MV-4-11 (cell line): ENCODE data around the gene MINDY1.

ENCODE experiments used
- DNase-seq: peaks from one replicate; lab custom pipeline; 2025; lab: John Stamatoyannopoulos, UW

MINDY1 gene, protein sequence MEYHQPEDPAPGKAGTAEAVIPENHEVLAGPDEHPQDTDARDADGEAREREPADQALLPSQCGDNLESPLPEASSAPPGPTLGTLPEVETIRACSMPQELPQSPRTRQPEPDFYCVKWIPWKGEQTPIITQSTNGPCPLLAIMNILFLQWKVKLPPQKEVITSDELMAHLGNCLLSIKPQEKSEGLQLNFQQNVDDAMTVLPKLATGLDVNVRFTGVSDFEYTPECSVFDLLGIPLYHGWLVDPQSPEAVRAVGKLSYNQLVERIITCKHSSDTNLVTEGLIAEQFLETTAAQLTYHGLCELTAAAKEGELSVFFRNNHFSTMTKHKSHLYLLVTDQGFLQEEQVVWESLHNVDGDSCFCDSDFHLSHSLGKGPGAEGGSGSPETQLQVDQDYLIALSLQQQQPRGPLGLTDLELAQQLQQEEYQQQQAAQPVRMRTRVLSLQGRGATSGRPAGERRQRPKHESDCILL

DNA sequence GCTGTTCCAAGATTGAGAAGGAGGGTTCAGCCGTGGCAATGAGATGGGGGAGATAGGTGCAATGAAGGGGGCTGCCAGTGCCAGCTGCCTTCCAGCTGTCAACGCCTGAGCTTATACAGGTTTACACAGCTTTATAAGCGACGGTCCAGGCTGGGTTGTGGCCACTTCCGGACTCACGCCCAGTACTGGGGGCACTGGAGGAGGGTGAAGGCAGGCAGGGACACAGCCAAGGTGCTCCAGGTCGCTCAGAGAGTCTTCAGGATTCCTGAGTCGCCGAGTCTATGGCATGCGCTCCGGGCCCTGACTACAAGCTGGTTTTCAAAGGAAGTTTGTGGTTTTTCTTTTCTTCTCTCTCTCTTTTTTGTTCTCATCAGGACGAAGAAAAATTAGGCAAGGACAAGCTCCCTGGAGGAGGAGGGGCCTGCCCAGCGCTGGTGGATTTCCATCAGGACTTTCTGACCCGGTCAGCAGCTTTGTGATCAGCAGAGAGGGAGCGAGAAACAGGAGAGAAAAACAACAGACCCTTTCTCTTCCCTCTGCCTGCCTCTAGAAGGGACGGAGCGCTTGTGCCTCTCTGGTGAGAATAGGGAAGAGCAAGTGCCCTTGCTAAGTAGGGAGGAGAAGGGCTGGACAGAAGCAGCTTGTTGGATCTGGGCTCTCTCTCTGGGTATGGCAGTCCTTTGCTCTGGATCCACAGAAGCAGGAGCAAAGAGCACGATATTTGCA lies at the start of gene MINDY1:
TSS of gene MINDY1 (minus strand) at position 576 of the 726 bp plus-strand sequence. CDS start 4,285 bp downstream, outside the sequence.
- peak; percentile 76 for DNase-seq

DNA sequence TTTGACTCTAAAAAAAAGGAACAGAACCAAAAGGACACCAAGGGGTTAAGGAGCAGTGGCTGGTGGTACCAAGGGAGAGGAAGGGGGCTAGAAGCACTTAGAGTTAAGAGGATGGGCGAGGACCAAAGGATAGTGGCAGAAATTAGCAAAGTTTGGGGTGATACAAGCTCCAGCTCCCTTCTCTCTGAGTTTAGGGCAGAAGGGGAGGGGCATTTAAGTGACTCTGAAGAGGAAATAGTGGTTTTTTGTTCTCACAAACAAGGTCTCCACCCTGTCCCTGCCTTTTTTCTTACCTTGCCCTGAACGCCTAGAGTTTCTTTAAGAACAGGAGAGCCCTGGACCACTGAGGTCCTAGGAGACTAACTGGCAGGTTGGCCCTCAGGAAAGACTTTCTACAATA lies 49.4 kb upstream of the MINDY1 start:
- DNase-seq: peak; percentile 23

DNA sequence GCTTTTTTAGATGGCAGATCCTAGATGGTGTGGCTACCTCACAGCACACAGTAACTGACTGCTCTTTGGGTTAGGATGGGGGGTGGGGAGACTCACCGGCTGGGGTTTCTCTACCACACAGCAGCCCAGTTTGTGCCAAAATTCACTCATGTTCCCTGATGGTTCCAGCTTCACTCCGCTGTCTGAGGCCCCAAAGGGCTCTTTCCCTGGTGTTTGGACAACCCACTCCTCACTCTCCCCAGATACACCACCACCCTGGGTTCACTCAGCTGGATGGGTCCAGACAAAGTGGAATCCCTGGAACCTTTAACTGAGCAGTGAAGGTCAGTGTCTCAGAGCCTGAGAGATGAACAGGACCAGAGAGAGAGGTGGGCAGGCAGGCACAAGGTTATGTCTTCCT lies 48.9 kb upstream of the MINDY1 start:
- DNase-seq: no peak

DNA sequence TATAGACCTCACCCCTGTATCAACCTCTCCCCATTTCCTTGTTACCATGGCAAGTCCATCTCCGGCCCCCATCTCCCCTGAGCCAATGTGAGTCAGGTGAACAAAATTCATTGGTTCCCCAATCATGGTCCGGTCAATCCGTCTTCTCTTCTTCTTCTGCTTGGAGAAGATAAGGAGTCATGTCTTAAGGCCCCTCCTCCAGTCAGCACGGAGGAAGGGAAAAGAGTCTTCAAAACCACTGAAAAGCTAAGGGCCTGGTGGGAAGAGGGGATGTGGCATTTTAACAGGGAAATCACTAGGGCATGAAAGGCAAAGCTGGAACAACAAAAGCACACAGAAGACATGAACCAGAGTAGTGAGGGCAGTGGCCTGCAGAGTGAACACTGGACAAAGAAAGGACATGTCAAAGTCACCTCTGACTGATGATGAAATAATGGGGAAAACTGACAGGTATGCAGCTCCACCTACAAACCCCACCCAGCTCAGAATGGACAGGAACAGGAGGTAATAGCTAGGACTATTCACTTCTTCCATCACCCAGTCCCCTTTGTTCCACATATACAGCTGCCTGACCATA lies 48.4 kb upstream of the MINDY1 start:
- no peak for DNase-seq

DNA sequence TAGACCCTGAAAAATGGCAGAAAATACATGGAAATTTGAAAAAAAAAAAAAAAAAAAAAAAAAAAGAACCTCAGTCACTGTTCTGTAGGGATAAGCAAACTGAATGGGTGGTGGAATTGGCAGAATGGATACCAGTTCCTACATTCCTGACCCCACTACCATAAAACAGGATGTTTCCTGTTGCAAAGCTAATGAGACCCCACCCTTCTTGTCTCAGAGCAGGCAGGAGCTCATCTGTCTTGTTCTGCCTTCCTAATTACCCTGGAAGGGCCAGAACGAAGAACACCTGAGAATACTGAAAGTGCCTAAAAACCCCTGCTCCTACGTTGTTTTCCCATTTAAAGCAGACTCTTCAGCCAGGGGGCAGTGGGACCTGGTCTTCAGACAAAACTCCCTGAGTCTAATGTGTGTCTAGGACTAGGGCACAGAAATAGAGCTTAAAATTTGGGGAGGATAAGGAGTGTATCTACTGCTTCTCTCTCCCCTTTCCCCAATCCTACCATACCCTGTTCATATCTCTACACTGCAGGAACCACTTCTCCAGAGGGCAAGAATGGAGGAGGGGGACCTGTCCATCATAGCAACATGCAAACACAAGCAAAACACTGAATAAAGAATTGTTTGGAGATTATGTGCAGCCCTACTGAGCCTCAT lies 44.8 kb upstream of the MINDY1 start:
- DNase-seq: no peak

DNA sequence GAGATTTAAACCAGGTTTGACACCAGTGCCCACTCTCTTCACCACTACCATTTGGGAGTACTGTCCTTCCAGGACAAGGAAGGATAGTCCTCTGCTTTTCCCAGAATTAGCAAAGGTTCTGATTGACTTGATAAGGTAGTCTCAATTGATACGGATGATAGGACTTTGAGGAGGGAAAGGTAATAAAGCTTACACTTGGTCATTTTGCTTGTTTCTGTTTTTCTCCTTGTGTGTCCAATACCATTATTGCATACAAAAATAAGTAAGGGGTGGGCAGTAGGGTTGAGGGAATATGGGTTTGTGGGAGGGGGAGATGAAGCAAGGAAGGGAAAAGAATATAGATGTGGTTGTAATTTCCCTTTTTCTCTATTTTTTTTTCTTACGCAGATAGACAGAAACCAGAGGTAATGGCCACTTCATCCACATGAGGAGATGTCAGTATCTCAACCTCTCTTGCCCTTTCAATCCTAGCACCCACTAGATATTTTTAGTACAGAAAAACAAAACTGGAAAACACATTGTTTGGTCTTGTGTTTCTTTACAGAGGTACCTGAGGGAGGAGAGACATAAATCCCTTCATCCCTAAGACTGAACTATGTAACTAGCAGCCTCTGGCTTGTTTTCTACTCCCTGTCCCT lies 43.5 kb upstream of the MINDY1 start:
- no peak for DNase-seq

DNA sequence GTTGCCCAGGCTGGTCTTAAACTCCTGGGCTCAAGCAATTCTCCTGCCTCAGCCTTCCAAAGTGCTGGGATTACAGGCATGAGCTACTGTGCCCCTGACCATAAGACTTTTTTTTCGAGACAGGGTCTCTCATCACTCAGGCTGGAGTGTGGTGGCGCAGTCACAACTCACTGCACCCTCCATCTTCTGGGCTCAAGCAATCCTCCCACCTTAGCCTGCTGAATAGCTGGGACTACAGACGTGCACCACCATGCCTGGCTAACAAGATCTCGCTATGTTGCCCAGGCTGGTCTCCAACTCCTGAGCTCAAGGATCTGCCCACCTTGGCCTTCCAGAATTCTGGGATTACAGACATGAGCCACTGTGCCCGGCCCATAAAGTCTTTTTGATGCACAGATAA lies 42.8 kb upstream of the MINDY1 start:
- DNase-seq: no peak

DNA sequence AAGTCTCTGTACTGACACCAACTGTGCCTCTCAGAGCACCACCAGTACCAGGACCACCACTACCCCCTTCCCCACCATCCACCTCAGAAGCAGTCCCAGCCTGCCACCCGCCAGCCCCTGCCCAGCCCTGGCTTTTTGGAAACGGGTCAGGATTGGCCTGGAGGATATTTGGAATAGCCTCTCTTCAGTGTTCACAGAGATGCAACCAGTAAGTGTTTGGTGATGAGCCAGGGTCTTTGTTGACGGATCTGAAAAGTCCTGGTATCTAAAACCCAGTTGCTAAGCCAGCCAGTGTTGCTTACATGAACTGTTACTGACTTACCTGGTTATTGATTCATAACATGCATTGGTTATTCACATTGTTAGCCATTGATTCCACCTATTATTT lies 41.9 kb upstream of the MINDY1 start:
- no peak for DNase-seq

DNA sequence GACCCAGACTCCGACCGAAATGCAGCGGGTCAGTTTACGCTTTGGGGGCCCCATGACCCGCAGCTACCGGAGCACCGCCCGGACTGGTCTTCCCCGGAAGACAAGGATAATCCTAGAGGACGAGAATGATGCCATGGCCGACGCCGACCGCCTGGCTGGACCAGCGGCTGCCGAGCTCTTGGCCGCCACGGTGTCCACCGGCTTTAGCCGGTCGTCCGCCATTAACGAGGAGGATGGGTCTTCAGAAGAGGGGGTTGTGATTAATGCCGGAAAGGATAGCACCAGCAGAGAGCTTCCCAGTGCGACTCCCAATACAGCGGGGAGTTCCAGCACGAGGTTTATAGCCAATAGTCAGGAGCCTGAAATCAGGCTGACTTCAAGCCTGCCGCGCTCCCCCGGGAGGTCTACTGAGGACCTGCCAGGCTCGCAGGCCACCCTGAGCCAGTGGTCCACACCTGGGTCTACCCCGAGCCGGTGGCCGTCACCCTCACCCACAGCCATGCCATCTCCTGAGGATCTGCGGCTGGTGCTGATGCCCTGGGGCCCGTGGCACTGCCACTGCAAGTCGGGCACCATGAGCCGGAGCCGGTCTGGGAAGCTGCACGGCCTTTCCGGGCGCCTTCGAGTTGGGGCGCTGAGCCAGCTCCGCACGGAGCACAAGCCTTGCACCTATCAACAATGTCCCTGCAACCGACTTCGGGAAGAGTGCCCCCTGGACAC lies 41.4 kb upstream of the MINDY1 start:
- DNase-seq: peak; percentile 44

DNA sequence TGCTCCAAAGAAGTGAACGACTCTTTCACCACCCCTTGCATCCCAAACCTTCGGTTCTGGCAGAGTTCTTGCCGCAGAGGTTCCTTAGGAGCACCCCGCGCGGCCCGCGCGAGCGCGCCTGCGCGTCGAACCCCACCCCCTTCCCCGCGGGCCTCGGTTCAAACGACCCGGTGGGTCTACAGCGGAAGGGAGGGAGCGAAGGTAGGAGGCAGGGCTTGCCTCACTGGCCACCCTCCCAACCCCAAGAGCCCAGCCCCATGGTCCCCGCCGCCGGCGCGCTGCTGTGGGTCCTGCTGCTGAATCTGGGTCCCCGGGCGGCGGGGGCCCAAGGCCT lies 40.9 kb upstream of the MINDY1 start, which contains the start of gene C1orf56:
TSS of gene C1orf56 (plus strand) at position 161 of the 334 bp plus-strand sequence. CDS start at position 258, 97 bp downstream.
- no peak for DNase-seq

DNA sequence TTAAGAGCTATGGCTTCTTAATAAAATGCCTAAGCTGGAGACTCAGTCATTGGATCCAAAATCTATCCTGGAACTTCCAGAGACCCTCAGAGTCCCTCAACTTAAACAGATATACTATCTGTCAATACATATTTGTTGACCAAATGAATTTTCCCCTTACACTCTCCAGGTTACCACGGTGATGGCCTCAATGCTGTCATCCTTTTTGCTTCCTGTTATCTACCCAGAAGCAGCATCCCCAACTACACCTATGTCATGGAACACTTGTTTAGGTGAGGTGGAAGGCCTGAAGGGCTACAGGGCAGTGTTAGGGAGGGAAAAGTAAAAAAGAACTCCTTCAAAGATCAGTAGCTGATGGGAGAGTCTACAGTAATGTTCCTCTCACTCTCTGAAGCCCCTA lies 36.5 kb upstream of the MINDY1 start:
- no peak for DNase-seq

DNA sequence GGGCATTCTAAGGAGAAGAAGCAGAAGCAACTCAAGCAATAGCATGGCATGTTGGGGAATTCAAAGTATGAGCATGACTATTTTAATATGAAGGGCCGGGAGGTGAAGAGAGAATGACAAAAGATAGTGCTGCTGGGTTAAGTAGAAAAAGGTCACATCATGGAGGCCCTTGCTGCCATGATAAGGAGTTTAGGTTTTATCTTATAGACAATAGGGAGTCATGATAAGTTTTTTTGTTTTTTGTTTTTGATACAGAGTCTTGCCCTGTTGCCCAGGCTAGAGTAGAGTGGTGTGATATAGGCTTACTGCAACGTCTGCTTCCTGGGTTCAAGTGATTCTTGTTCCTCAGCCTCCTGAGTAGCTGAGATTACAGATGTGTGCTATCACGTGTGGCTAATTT lies 32.8 kb upstream of the MINDY1 start:
- DNase-seq: no peak

DNA sequence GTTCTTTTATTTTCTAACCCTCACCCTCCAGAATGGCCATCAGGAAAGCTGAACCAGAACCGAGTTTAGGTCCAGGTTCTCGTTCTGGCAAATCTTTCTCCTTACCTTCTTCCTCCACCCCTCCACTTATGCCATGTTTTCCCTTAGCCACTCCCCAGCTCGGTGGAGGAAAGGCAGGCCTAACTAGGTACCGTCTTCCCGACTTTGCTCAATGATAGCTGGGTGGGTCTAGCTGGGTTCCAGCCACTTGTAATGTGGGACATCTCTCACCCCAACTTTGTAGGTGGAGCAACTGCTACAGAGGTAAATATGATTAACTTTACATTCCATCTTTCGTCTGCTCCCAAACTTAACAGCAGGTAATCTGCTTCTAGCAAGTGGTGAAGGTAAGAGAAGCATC lies 30.3 kb upstream of the MINDY1 start:
- DNase-seq: no peak

DNA sequence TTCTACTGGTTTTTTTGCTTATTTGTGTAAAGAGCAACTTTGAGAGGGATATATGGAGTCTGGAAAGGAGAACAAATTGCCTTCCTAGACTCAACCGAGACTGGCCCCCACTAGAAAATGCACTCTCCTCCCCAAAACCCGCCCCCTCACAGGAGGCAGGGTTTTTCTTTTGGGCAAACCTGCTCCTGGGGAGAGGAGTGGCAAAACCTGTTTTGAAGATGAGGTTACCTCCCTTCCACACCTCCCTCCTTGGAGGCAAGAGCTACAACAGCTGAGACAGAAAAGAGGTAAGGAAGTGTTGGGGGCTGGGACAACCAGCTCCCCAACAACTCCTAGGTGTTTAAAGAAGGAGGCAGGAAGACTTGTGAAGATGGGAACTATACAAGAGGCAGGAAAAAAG lies 29.7 kb upstream of the MINDY1 start, which contains the start of gene BNIPL:
TSS of gene BNIPL (plus strand) at position 231 of the 400 bp plus-strand sequence. CDS start at position 371, 140 bp downstream.
- no peak for DNase-seq

DNA sequence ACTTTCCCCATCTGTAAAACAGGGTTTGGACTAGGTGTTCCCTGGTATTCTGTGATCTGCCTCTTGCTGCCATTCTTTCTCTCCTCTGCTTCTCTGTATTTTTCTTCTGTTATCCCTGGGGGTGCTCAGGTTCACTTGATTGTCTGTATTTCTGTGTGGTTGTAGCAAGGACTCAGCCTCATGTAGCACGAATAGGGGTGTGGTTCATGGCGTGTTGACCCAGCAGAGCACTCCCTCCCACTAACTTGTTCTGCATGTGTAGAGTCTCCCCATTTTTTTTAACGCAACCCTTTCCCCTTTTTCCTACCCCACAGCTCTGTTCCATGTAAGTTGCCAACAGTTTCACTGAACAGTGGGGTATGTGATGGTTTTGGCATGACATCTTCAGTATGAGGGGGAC lies 28.5 kb upstream of the MINDY1 start:
- DNase-seq: no peak

DNA sequence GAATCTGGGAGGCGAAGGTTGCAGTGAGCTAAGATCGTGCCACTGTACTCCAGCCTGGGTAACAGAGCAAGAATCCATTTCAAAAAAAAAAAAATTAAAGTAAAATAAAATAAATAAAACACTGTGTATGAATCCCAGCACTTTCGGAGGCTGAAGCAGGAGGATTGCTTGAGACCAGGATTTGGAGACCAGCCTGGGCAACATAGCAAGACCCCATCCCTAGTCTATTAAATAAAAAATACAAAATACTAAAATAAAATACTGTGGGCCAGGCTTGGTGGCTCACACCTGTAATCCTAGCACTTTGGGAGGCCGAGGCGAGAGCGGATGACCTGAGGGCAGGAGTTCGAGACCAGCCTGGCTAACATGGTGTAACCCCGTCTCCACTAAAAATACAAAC lies 25.5 kb upstream of the MINDY1 start:
- no peak for DNase-seq

DNA sequence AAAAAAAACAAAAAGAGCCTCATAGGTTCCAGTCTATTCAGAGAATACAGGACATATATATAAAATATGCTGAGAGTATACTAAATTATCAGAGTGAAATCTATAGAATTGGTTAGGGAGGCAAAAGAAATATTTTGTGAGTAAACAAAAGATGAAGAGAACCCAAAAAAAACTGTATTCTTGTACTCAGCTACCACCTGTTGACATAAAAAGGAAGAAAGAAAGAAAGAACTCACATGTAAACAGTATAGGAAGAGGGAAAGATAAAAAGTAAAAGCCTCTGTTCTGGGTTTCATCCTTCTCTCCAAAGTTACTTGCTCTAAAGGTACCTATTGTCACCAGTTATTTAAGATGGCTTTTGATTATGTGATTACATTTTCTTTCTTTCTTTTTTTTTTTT lies 19.8 kb upstream of the MINDY1 start:
- DNase-seq: no peak

DNA sequence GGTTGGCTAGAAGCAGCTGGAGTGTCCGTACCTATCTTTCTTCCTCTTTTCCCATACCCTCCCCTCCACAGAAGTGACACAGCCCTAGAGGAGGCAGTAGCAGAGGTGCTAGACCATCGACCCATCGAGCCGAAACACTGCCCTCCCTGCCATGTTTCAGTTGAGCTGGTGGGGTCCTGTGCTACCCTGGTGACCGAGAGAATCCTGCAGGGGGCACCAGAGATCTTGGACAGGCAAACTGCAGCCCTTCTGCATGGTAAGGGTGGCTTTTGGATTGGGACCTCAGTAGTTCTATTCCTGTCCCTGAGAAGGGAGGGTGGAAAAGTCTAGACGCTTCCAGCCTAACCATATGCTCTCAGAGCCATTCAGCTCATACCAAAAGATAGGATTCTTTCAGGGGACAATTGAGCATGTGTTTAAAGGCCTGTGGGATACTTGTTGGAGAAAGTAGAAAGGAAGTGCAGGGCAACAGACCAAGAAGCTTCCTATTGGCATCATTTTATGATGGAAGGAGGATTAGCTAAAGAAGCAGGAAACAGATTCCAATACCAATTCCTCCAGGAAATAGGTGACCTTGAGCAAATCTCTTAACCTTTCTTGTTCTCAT lies 17.9 kb upstream of the MINDY1 start:
- peak; percentile 64 for DNase-seq

DNA sequence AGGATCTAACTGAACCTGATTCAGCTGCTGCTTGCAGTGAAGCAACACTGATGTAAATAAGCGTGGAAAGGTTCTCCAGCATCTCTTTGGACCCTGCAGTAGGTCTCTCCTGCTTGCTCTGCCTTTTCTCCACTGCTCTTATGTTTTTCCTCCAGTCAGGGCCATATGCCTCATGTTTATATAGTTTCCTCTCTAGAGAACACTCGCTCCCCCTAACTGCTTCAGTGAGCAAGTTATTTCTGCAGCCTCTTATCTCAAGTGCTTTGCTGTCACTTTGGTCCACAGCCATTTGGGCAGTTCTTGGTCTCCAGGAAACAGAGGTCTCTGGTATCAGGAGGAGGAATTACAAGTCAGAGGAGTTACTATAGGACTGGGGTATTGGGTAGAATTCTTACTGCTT lies 6.8 kb upstream of the MINDY1 start:
- DNase-seq: no peak

DNA sequence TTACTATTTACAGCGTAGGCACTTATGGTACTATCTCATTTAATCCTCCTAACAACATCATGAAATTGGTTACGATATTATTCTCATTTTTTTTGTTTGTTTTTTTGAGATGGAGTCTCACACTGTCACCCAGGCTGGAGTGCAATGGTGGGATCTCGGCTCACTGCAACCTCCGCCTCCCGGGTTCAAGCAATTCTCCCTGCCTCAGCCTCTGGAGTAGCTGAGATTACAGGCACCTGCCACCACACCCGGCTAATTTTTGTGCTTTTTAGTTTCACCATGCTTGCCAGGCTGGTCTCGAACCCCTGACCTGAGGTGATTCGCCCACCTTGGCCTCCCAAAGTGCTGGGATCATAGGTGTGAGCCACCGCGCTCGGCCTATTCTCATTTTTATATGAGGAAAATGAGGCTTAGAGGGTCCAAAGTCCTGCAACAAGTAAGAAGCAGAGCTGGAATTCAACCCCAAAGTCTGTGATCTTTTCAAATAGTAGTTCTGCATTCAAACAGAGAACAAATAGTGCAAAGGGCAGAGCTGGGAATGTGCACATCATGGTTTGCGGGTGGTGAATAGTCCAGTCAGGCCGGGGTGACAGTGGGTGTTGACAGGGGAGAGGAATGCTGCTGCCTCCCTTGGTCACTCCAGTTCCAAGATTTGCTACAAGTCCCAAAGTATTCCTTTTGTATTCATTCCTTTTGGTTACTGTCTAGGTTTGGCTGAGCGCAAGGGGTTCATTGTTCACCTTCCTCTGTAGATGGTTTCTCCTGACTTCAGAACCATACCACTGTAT lies 6.2 kb upstream of the MINDY1 start:
- DNase-seq: no peak
